Fibroblast of mammary gland (primary cell): ENCODE results near the gene DENND1B.
"Not testable (repeated sequence)": the region's sequence is repeated elsewhere in the genome, so short reads cannot be mapped to it uniquely, and the experiment has no call there.

Experiments used
- DNase-seq: peaks from one replicate; pipeline ENCODE4 v3.0.0-alpha.2; 2010; ENCODE audit warnings: low read depth
- H3K4me3 ChIP-seq: 2 replicates; pipeline ENCODE4 v1.5.1; 2011; ENCODE audit warnings: low read depth, mild to moderate bottlenecking, low read length, moderate library complexity; ENCODE audit not compliant: control insufficient read depth
- CTCF ChIP-seq: conservative IDR thresholded peaks from 2 replicates; pipeline ENCODE4 v1.5.1; 2011; ENCODE audit warnings: low read depth, low read length, inconsistent platforms; ENCODE audit not compliant: control insufficient read depth, insufficient read depth

The DENND1B gene

GRCh38 chr1:197595304-197595904 is 179.9 kb downstream of the DENND1B start:
- H3K4me3 ChIP-seq, result no peak overlapping the region

GRCh38 chr1:197590687-197591086 is 184.6 kb downstream of the DENND1B start:
- no peak for TF ChIP-seq CTCF
- H3K4me3 ChIP-seq, result no peak overlapping the region
- DNase-seq, result no peak

More at GRCh38 chr1:197595304-197595904, 179.9 kb downstream of the DENND1B start:
- no peak for DNase-seq
- TF ChIP-seq CTCF, result no peak

- no peak for DNase-seq
- H3K4me3 ChIP-seq, result no peak overlapping the region
- no peak for TF ChIP-seq CTCF
Measured at GRCh38 chr1:197585809-197586208, 189.5 kb downstream of the DENND1B start.

GRCh38 chr1:197577580-197577979 is 197.7 kb downstream of the DENND1B start:
- no peak for DNase-seq
- no peak for TF ChIP-seq CTCF
- no peak overlapping the region for H3K4me3 ChIP-seq

GRCh38 chr1:197575531-197575930 is 199.7 kb downstream of the DENND1B start:
- H3K4me3 ChIP-seq, DNase-seq: not testable (repeated sequence)

- no peak overlapping the region for H3K4me3 ChIP-seq
- TF ChIP-seq CTCF, result no peak
- no peak for DNase-seq
Measured at GRCh38 chr1:197572169-197572568, 203.1 kb downstream of the DENND1B start.

- H3K4me3 ChIP-seq, result no peak overlapping the region
- peak; percentile 1 for DNase-seq
- TF ChIP-seq CTCF, result no peak
Measured at GRCh38 chr1:197567442-197567841, 207.8 kb downstream of the DENND1B start.
